ENCODE results near the gene DTNB.

The DTNB gene

DNA sequence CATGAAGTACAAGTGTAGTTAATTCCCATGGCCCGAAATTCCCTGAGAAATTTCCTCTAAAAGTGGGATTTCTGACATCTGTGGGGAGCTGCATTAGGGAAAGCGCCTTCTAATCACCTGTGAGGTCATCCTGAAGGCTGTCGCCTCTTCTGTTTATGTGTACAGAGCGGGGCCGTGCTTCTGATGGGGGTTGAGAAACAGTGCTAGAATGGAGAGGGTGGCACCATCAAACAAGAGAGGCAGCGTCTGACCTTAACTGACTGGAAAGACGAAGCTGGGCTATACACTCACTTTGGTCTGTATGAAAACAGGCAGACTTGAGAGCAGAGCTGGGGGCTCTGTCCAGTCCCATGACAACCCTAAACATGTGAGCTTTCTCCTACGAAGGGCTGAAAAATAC is 287.5 kb downstream of the DTNB start:
- Histone ChIP-seq H3K79me2 (ENCODE audit: low read length) (no peaks in the 10 kb centered on the region), H3K4me1 (ENCODE audit: low read length) (no peaks in the 10 kb centered on the region), H3K4me3 (ENCODE audit: low read length) (no peak overlapping the region), H3K36me3 (replicated peaks; ENCODE audit: low read depth, low read length) (no peaks in the 10 kb centered on the region), H3K4me2 (ENCODE audit: low read length) (no peak overlapping the region), H3K27ac (ENCODE audit: low read length) (no peak overlapping the region), H3K27me3 (ENCODE audit: low read depth, low read length) (no peaks in the 10 kb centered on the region), H3K9ac (ENCODE audit: low read length) (no peak overlapping the region), H4K20me1 (ENCODE audit: insufficient read depth, low read length) (no peaks in the 10 kb centered on the region), H2AFZ (ENCODE audit: low read depth, low read length) (no peak overlapping the region), H3K9me3 (ENCODE audit: insufficient read depth, low read length) (no peaks in the 10 kb centered on the region)
- TF ChIP-seq, protein P1, sequence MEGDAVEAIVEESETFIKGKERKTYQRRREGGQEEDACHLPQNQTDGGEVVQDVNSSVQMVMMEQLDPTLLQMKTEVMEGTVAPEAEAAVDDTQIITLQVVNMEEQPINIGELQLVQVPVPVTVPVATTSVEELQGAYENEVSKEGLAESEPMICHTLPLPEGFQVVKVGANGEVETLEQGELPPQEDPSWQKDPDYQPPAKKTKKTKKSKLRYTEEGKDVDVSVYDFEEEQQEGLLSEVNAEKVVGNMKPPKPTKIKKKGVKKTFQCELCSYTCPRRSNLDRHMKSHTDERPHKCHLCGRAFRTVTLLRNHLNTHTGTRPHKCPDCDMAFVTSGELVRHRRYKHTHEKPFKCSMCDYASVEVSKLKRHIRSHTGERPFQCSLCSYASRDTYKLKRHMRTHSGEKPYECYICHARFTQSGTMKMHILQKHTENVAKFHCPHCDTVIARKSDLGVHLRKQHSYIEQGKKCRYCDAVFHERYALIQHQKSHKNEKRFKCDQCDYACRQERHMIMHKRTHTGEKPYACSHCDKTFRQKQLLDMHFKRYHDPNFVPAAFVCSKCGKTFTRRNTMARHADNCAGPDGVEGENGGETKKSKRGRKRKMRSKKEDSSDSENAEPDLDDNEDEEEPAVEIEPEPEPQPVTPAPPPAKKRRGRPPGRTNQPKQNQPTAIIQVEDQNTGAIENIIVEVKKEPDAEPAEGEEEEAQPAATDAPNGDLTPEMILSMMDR (IDR thresholded peaks at IDR 0.05; ENCODE audit: low read depth, low read length): no peak

GRCh38 chr2:25383806-25384205 is 289.6 kb downstream of the DTNB start:
- H3K27me3 ChIP-seq (ENCODE audit: low read depth, low read length): no peaks in the 10 kb centered on the region
- H3K4me3 ChIP-seq (ENCODE audit: low read length): no peak overlapping the region
- no peak overlapping the region for H3K27ac ChIP-seq (ENCODE audit: low read length)
- no peak overlapping the region for H2AFZ ChIP-seq (ENCODE audit: low read depth, low read length)
- no peaks in the 10 kb centered on the region for H3K9me3 ChIP-seq (ENCODE audit: insufficient read depth, low read length)
- H3K9ac ChIP-seq (ENCODE audit: low read length): no peak overlapping the region
- no peaks in the 10 kb centered on the region for H3K79me2 ChIP-seq (ENCODE audit: low read length)
- no peaks in the 10 kb centered on the region for H4K20me1 ChIP-seq (ENCODE audit: insufficient read depth, low read length)
- H3K36me3 ChIP-seq (replicated peaks; ENCODE audit: low read depth, low read length): no peaks in the 10 kb centered on the region
- H3K4me1 ChIP-seq (ENCODE audit: low read length): peaks cover 16% of the 10 kb centered on the region
- TF ChIP-seq EZH2phosphoT487 (IDR thresholded peaks at IDR 0.05; ENCODE audit: low read depth): no peak
- TF ChIP-seq, protein P1 (IDR thresholded peaks at IDR 0.05; ENCODE audit: low read depth, low read length): no peak
- no peak overlapping the region for H3K4me2 ChIP-seq (ENCODE audit: low read length)

DNA sequence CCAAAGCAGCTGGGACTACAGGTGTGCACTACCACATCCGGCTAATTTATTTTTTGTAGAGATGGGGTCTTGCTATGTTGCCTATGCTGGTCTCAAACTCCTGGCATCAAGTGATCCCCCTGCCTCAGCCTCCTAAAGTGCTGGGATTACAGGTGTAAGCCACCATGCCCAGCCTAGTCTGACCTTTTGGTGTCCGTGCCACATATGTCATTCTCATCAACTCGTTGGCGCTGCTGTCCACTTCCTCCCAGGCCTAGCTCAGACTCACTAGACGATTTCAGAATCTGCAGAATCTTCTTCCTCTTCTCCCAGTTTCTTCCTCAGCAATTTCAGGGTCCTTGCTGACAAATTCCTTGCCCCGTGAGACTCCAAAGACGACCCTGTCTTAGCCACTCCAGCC is 291.9 kb downstream of the DTNB start:
- Histone ChIP-seq H3K27me3 (ENCODE audit: low read depth, low read length) (no peaks in the 10 kb centered on the region), H3K9me3 (ENCODE audit: insufficient read depth, low read length) (no peaks in the 10 kb centered on the region), H3K4me3 (ENCODE audit: low read length) (no peak overlapping the region), H2AFZ (ENCODE audit: low read depth, low read length) (no peak overlapping the region), H3K79me2 (ENCODE audit: low read length) (no peaks in the 10 kb centered on the region), H4K20me1 (ENCODE audit: insufficient read depth, low read length) (no peaks in the 10 kb centered on the region), H3K4me2 (ENCODE audit: low read length) (no peak overlapping the region), H3K36me3 (replicated peaks; ENCODE audit: low read depth, low read length) (no peaks in the 10 kb centered on the region), H3K9ac (ENCODE audit: low read length) (no peak overlapping the region), H3K4me1 (ENCODE audit: low read length) (peaks cover 27% of the 10 kb centered on the region), H3K27ac (ENCODE audit: low read length) (no peak overlapping the region)
- TF ChIP-seq, protein P1 (IDR thresholded peaks at IDR 0.05; ENCODE audit: low read depth, low read length): no peak
- TF ChIP-seq EZH2phosphoT487 (IDR thresholded peaks at IDR 0.05; ENCODE audit: low read depth): no peak

- no peaks in the 10 kb centered on the region for H4K20me1 ChIP-seq (ENCODE audit: insufficient read depth, low read length)
- no peak overlapping the region for H3K9ac ChIP-seq (ENCODE audit: low read length)
- no peak for TF ChIP-seq EZH2phosphoT487 (IDR thresholded peaks at IDR 0.05; ENCODE audit: low read depth)
- TF ChIP-seq, protein P1 (IDR thresholded peaks at IDR 0.05; ENCODE audit: low read depth, low read length): no peak
- no peak overlapping the region for H3K4me3 ChIP-seq (ENCODE audit: low read length)
- H3K9me3 ChIP-seq (ENCODE audit: insufficient read depth, low read length): no peaks in the 10 kb centered on the region
- H3K27ac ChIP-seq (ENCODE audit: low read length): no peak overlapping the region
- no peak overlapping the region for H3K4me2 ChIP-seq (ENCODE audit: low read length)
- H3K27me3 ChIP-seq (ENCODE audit: low read depth, low read length): no peaks in the 10 kb centered on the region
- no peaks in the 10 kb centered on the region for H3K36me3 ChIP-seq (replicated peaks; ENCODE audit: low read depth, low read length)
- H2AFZ ChIP-seq (ENCODE audit: low read depth, low read length): no peak overlapping the region
- peaks cover 31% of the 10 kb centered on the region for H3K4me1 ChIP-seq (ENCODE audit: low read length)
- H3K79me2 ChIP-seq (ENCODE audit: low read length): no peaks in the 10 kb centered on the region
These were observed 292.6 kb downstream of the DTNB start for GRCh38 chr2:25380586-25381375.
